PC-9 (cell line): ENCODE measurements around the gene C3. TPM values are rescaled to one million over a fixed set of nuclear protein-coding genes. Genes with fewer than 3 reads are reported as not detected.

ENCODE experiments used
- BruUV-seq: library from RNA; stranded (reverse); fragments of 400-500 nt; replicated peaks from 2 replicates; lab custom pipeline; 2021; lab: Mats Ljungman, UMichigan
- CTCF ChIA-PET: fragments of 300-600 bp; sonication (Branson Sonifier 250); formaldehyde crosslinking; loops from one replicate; lab custom pipeline; 2022; ENCODE audit warnings: antibody characterized with exemption; lab: Charles Lee
- POLR2A ChIA-PET: fragments of 300-600 bp; sonication (Branson Sonifier 250); formaldehyde crosslinking; loops from one replicate; lab custom pipeline; 2022; ENCODE audit warnings: antibody characterized with exemption; ENCODE audit not compliant: unreplicated experiment; lab: Charles Lee
- DNase-seq, 2 experiments: peaks; one replicate each; pipeline versions ENCODE4 v3.0.0 to v3.0.0-alpha.2; 2015 to 2022; ENCODE audit warnings: mixed read lengths in 1 of 2
- H2AFZ ChIP-seq: fragments of 200-600 bp; sonication (generic); 2 replicates; pipeline ENCODE4 v1.8.1; 2017; ENCODE audit warnings: antibody characterized with exemption
- H3F3A ChIP-seq: fragments of 200-600 bp; sonication (generic); 2 replicates; pipeline ENCODE4 v1.8.1; 2017; ENCODE audit warnings: antibody characterized with exemption, mild to moderate bottlenecking, low read depth; ENCODE audit not compliant: insufficient read depth
- H3K27ac ChIP-seq: fragments of 200-600 bp; sonication (generic); 2 replicates; pipeline ENCODE4 v1.6.1; 2016; ENCODE audit warnings: mixed run types
- H3K27me3 ChIP-seq: fragments of 200-600 bp; sonication (generic); 2 replicates; pipeline ENCODE4 v1.6.1; 2016; ENCODE audit warnings: low read depth, mixed run types; ENCODE audit not compliant: insufficient read depth
- H3K36me3 ChIP-seq: fragments of 200-600 bp; sonication (generic); 2 replicates; pipeline ENCODE4 v1.6.1; 2016; ENCODE audit warnings: low read depth, mixed run types
- H3K4me1 ChIP-seq: fragments of 200-600 bp; sonication (generic); replicated peaks from 2 replicates; pipeline ENCODE4 v1.6.1; 2016; ENCODE audit warnings: mixed run types; ENCODE audit not compliant: insufficient read depth
- H3K4me2 ChIP-seq: fragments of 200-600 bp; sonication (generic); 2 replicates; pipeline ENCODE4 v1.6.1; 2017; ENCODE audit warnings: mixed run types
- H3K4me3 ChIP-seq: fragments of 200-600 bp; sonication (generic); 2 replicates; pipeline ENCODE4 v1.6.1; 2016; ENCODE audit warnings: mixed run types
- H3K79me2 ChIP-seq: fragments of 200-600 bp; sonication (generic); 2 replicates; pipeline ENCODE4 v1.6.1; 2017; ENCODE audit warnings: low read depth, mixed run types
- H3K9me2 ChIP-seq: fragments of 200-600 bp; sonication (generic); 2 replicates; pipeline ENCODE4 v1.8.1; 2017; ENCODE audit warnings: mild to moderate bottlenecking; ENCODE audit not compliant: insufficient read depth
- H3K9me3 ChIP-seq: fragments of 200-600 bp; sonication (generic); 2 replicates; pipeline ENCODE4 v1.8.1; 2016; ENCODE audit warnings: low read depth; ENCODE audit not compliant: insufficient read depth
- H4K20me1 ChIP-seq: fragments of 200-600 bp; sonication (generic); 2 replicates; pipeline ENCODE4 v1.8.1; 2017; ENCODE audit not compliant: insufficient read depth
- EZH2 ChIP-seq: fragments of 200-600 bp; sonication (generic); IDR thresholded peaks from 2 replicates; pipeline ENCODE4 v1.8.0; 2017; ENCODE audit warnings: antibody characterized with exemption, low read depth
- intact Hi-C: fragments of 100-400 bp; cut with micrococcal nuclease; formaldehyde crosslinking; loops from one replicate; pipeline ENCODE4 v1.10.0; 2022; ENCODE audit not compliant: unreplicated experiment
- total RNA-seq: library from RNA; stranded (reverse); gene quantifications from 2 replicates; pipeline ENCODE4 v1.2.3, GENCODE V29; 2021
- TF ChIP-seq, protein P1 (sequence below): fragments of 200-600 bp; sonication (generic); conservative IDR thresholded peaks from 2 replicates; pipeline ENCODE4 v1.6.1; 2017; ENCODE audit warnings: mixed run types, antibody characterized with exemption, mild to moderate bottlenecking, moderate library complexity

Gene C3
- total RNA-seq, 1 experiment from 2014 or later, result 130 TPM

DNA sequence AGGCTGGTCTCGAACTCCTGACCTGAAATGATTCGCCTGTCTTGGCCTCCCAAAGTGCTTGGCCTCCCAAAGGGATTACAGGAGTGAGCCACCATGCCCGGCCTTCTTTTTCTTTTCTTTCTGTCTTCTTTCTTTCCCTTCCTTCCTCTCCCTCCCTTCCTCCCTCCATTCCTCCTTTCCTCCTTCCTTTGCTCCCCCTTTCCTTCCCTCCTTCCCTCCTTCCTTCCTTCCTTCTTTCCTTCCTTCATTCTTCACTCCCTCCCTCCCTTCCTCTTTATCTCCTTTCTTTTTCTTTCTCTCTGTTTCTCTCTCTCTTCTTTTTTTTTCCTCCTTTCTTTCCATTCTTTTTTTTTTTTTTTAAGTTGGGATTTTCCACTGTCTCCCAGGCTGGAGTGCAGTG lies 12.1 kb downstream of the C3 start:
- POLR2A ChIA-PET, result no interaction called here
- H3K4me3 ChIP-seq, result no peak overlapping the region
- no TSS peak for BruUV-seq
- intact Hi-C loops, result no loop called here
- H3K9me3 ChIP-seq, result no peaks in the 10 kb centered on the region
- DNase-seq, result no peak
- no peak overlapping the region for H3K4me2 ChIP-seq
- H3K4me1 ChIP-seq, result no peaks in the 10 kb centered on the region
- no peaks in the 10 kb centered on the region for H4K20me1 ChIP-seq
- no peaks in the 10 kb centered on the region for H3K9me2 ChIP-seq
- H3K79me2 ChIP-seq, result no peaks in the 10 kb centered on the region
- H3K27me3 ChIP-seq, result no peaks in the 10 kb centered on the region
- no peak overlapping the region for H3K27ac ChIP-seq
- H3K36me3 ChIP-seq, result no peaks in the 10 kb centered on the region
- H2AFZ ChIP-seq, result no peak overlapping the region
- H3F3A ChIP-seq, result no peaks in the 10 kb centered on the region
- TF ChIP-seq, protein P1, sequence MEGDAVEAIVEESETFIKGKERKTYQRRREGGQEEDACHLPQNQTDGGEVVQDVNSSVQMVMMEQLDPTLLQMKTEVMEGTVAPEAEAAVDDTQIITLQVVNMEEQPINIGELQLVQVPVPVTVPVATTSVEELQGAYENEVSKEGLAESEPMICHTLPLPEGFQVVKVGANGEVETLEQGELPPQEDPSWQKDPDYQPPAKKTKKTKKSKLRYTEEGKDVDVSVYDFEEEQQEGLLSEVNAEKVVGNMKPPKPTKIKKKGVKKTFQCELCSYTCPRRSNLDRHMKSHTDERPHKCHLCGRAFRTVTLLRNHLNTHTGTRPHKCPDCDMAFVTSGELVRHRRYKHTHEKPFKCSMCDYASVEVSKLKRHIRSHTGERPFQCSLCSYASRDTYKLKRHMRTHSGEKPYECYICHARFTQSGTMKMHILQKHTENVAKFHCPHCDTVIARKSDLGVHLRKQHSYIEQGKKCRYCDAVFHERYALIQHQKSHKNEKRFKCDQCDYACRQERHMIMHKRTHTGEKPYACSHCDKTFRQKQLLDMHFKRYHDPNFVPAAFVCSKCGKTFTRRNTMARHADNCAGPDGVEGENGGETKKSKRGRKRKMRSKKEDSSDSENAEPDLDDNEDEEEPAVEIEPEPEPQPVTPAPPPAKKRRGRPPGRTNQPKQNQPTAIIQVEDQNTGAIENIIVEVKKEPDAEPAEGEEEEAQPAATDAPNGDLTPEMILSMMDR, result no peak
- no peak for TF ChIP-seq EZH2
- CTCF ChIA-PET, result interaction anchor here (0.8 kb wide), 1 partner anchor 16 kb away, joined by 10 read pairs; no protein-coding TSS in a partner anchor

DNA sequence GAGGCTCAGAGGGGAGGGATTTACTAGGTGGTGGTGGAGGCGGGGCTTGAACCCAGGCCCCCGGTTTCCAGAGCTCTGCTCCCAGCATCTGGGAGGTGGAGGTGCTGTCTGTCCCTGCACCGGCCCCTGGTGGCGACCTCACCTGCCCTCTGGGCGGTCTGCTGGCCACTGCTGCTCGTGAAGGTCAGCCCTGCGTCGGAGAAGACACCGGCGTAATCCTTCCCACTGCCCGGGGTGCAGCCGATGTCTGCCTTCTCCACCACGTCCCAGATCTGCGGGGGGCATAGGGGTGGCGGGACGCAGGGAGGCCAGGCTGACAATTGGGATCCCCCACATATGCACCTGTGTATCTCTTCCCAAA lies 12.8 kb downstream of the C3 start:
- BruUV-seq, result no TSS peak
- Histone ChIP-seq H3K9me3 (no peaks in the 10 kb centered on the region), H4K20me1 (no peaks in the 10 kb centered on the region), H3K9me2 (no peaks in the 10 kb centered on the region), H3K4me1 (no peaks in the 10 kb centered on the region), H3K36me3 (no peaks in the 10 kb centered on the region), H3K4me2 (no peak overlapping the region), H2AFZ (no peak overlapping the region), H3K27ac (no peak overlapping the region), H3F3A (no peaks in the 10 kb centered on the region), H3K4me3 (no peak overlapping the region), H3K79me2 (no peaks in the 10 kb centered on the region), H3K27me3 (no peaks in the 10 kb centered on the region)
- intact Hi-C loops, result no loop called here
- ChIA-PET POLR2A (interaction anchor here (0.7 kb wide), 1 partner anchor 173 kb away, joined by 3 read pairs; no protein-coding TSS in a partner anchor), CTCF (no interaction called here)
- no peak for DNase-seq
- TF ChIP-seq, protein P1, result no peak
- no peak for TF ChIP-seq EZH2

DNA sequence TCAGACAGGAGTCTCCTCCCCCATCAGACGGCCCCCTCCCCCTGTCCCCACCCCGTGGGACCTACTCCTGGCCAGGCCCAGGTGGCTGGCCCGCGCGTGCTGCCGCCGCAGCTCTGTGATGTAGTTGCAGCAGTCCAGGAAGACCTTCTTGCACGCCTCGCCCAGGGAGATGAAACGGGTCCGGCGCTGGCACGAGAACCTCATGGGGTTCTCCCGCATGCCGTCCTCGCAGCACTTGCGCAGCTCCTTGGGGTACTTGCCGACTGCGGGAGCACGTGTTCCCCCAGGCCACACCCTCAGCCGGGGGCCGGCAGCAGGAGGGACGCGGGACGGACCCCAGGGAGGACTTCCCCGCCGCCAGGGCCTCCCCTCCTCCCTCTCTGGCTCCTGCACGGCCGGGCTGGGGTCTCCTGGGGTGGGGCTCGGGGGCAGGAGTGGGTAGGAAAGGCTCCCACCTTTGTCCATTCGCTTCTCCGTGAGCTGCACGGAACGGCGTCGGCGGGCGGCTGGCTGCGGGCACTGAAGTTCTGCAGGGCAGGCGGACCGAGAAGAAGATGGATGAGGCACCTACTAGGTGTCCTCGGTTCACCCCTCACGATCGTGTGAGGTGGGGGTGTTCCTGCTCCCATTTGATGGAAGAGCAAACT lies 13.3 kb downstream of the C3 start:
- no peak for DNase-seq
- Histone ChIP-seq H3K4me3 (no peak overlapping the region), H3K4me1 (no peaks in the 10 kb centered on the region), H3K36me3 (no peaks in the 10 kb centered on the region), H3K4me2 (no peak overlapping the region), H3K27ac (no peak overlapping the region), H3K9me2 (no peaks in the 10 kb centered on the region), H3K27me3 (no peaks in the 10 kb centered on the region), H3K79me2 (no peaks in the 10 kb centered on the region), H2AFZ (no peak overlapping the region), H3F3A (no peaks in the 10 kb centered on the region), H3K9me3 (no peaks in the 10 kb centered on the region), H4K20me1 (no peaks in the 10 kb centered on the region)
- CTCF ChIA-PET, result interaction anchor here (0.6 kb wide), 1 partner anchor 421 kb away, joined by 7 read pairs; no protein-coding TSS in a partner anchor
- TF ChIP-seq, protein P1, result no peak
- no peak for TF ChIP-seq EZH2
- POLR2A ChIA-PET, result interaction anchor here (0.7 kb wide), 1 partner anchor 172 kb away, joined by 3 read pairs; no protein-coding TSS in a partner anchor
- no TSS peak for BruUV-seq
- intact Hi-C loops, result no loop called here
